ENCODE measurements around the gene SDHD. TPM values are rescaled to one million over a fixed set of nuclear protein-coding genes. Genes with fewer than 3 reads are reported as not detected.

SDHD gene
- total and polyA plus RNA-seq, 9 of the 15 experiments (the other 6 are each of a cell fraction or from before 2014, with no cell fraction given) = 150 to 1,225 (median 215) TPM

DNA sequence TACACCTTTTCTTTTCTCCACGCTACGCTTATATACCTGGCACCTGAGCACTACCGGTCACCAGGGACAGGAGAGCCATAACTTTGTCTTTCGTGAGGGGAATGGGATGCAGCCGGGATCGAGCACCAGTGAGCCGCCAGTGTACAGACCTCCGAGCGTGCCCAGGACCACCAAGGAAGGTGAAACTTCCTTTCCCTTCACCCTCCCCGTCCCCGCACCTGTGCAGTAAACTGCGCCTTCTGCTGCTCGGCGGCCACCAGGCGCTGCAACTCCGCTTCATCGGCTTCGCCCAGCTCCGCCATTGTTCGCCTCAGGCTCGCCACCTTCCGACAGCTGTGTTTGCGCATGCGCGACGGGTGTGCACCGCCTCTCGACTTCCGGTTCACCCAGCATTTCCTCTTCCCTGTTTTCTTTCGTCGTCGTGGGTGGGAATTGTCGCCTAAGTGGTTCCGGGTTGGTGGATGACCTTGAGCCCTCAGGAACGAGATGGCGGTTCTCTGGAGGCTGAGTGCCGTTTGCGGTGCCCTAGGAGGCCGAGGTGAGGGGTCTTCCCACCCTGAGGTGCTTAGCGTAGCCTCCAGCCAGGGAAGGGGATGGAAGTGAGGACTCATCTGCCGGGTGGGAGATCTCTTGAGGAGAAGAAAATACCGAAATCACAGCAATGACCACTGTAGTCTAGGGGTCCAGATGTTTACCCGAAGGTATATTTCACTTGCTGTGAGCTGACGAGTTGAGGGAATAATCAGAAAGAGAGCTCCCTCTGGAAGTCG is at the start of gene SDHD, which contains the start of gene TIMM8B (continued):
- TF ChIP-seq ZNF57 (CRISPR knock-in tag; IDR thresholded peaks at IDR 0.05) = no peak
- no peak for TF ChIP-seq TEAD4 (IDR thresholded peaks at IDR 0.05; ENCODE audit: low read length)
- TF ChIP-seq TEAD4 (CRISPR knock-in tag; IDR thresholded peaks at IDR 0.05; ENCODE audit: borderline replicate concordance) = no peak
- no peak for TF ChIP-seq HDAC6 (IDR thresholded peaks at IDR 0.05; ENCODE audit: low read depth, low read length)
- TF ChIP-seq GATAD2B (IDR thresholded peaks at IDR 0.05; ENCODE audit: borderline replicate concordance) = no peak
- TF ChIP-seq CBFA2T3 (IDR thresholded peaks at IDR 0.05) = no peak
- TF ChIP-seq TCF7 (IDR thresholded peaks at IDR 0.05; ENCODE audit: borderline replicate concordance) = no peak
- TF ChIP-seq, protein P1, sequence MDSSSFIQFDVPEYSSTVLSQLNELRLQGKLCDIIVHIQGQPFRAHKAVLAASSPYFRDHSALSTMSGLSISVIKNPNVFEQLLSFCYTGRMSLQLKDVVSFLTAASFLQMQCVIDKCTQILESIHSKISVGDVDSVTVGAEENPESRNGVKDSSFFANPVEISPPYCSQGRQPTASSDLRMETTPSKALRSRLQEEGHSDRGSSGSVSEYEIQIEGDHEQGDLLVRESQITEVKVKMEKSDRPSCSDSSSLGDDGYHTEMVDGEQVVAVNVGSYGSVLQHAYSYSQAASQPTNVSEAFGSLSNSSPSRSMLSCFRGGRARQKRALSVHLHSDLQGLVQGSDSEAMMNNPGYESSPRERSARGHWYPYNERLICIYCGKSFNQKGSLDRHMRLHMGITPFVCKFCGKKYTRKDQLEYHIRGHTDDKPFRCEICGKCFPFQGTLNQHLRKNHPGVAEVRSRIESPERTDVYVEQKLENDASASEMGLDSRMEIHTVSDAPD (CRISPR knock-in tag; IDR thresholded peaks at IDR 0.05) = no peak
- TF ChIP-seq MBD2 (IDR thresholded peaks at IDR 0.05; ENCODE audit: borderline replicate concordance, low read depth) = peak; percentile 57; the same call in 1 of the 2 replicates
- TF ChIP-seq ZBTB1 (CRISPR knock-in tag; IDR thresholded peaks at IDR 0.05; ENCODE audit: borderline replicate concordance, low read depth) = no peak; the same call in 1 of the 2 replicates
- no peak for TF ChIP-seq RBM34 (IDR thresholded peaks at IDR 0.05; ENCODE audit: borderline replicate concordance, insufficient read depth, low read length)
- TF ChIP-seq, protein P2, sequence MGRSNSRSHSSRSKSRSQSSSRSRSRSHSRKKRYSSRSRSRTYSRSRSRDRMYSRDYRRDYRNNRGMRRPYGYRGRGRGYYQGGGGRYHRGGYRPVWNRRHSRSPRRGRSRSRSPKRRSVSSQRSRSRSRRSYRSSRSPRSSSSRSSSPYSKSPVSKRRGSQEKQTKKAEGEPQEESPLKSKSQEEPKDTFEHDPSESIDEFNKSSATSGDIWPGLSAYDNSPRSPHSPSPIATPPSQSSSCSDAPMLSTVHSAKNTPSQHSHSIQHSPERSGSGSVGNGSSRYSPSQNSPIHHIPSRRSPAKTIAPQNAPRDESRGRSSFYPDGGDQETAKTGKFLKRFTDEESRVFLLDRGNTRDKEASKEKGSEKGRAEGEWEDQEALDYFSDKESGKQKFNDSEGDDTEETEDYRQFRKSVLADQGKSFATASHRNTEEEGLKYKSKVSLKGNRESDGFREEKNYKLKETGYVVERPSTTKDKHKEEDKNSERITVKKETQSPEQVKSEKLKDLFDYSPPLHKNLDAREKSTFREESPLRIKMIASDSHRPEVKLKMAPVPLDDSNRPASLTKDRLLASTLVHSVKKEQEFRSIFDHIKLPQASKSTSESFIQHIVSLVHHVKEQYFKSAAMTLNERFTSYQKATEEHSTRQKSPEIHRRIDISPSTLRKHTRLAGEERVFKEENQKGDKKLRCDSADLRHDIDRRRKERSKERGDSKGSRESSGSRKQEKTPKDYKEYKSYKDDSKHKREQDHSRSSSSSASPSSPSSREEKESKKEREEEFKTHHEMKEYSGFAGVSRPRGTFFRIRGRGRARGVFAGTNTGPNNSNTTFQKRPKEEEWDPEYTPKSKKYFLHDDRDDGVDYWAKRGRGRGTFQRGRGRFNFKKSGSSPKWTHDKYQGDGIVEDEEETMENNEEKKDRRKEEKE (IDR thresholded peaks at IDR 0.05; ENCODE audit: borderline replicate concordance in 1 of 2, control insufficient read depth in 1 of 2, low read depth in 2 of 2, low read length in 1 of 2) = no peak

Data from K562 (cell line).